Midbrain (tissue), 1 donor: ENCODE data around the gene ZNF638.
"Not testable (repeated sequence)": the region's sequence is repeated elsewhere in the genome, so short reads cannot be mapped to it uniquely, and the experiment has no call there.

Experiments used
- DNase-seq: peaks from one replicate; lab custom pipeline; 2025; lab: John Stamatoyannopoulos, UW

ZNF638 gene

DNA sequence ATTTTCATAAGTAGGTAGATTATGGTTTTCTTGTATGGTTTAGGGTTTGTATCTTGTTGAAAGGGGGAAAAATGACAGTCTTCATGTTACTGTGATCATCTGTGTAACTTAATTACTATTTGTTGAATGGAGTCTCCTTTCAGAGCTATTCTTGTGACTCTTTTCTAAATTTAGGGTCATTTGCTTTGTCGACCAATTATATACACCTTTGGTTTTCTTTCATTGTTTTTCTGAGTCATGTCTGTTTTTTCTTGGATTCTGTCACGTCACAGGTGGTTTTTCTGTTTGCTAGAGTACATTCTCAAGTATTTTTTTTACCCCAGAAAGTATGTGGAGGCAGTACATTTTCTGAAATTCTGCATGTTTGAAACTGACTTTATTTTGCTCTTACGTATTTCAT is 78.0 kb downstream of the ZNF638 start:
- DNase-seq: no peak

DNA sequence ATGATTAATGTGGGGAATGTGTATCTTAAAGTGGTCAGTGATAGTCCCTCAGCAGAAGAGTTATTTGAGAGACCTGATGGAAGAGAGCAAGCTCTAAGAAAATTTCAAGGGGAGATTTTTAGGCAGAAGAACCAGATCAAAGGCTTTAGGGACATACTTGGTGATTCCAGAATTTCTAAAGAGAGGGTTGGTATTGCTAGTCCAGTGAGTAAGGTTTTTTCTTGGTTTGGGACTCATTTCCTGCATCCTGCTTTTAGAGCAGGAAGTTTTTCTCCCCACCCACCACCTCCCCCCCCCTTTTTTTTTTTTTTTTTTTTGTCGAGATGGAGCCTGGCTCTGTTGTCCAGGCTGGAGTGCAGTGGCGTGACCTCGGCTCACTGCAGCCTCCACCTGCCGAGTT is 79.1 kb downstream of the ZNF638 start:
- DNase-seq: no peak

DNA sequence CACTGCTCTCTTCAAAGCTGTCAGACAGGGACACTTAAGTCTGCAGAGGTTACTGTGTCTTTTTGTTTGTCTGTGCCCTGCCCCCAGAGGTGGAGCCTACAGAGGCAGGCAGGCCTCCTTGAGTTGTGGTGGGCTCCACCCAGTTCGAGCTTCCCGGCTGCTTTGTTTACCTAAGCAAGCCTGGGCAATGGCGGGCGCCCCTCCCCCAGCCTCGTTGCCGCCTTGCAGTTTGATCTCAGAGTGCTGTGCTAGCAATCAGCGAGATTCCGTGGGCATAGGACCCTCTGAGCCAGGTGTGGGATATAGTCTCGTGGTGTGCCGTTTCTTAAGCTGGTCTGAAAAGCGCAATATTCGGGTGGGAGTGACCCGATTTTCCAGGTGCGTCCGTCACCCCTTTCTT is 85.3 kb downstream of the ZNF638 start:
- not testable (repeated sequence) for DNase-seq

DNA sequence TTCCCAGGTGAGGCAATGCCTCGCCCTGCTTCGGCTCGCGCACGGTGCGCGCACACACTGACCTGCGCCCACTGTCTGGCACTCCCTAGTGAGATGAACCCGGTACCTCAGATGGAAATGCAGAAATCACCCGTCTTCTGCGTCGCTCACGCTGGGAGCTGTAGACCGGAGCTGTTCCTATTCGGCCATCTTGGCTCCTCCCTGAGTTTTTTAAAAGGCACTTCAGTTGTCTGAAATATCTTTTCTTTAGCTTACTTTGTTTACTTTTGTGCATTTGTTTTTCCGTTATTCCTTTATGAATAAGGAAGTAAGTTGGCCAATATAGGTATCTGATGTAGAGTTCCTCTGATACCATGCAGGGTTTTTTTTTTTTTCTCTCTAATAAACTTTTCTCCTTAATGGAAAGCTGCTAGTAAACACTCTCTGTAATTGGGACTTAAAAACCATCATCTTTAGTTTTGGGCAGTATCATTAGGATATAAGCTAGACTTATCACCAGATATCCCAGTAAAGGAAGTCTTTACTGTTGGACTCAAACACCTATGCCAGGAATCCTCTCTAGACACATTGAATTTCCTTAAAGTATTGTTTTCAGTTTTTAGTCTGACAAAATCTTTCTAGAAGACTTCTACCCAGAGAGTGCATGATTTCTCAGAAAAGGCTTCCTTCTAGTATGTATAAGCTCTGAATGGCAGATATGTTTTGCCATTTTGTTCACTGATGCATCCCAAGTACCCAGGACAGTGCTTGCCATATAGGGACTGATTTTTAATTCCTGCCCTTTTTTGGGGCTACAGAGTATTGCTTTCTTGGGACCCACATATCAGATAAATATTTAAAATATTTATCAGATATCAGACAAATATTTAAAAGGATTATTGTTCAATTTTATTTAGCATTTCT is 86.0 kb downstream of the ZNF638 start:
- no peak for DNase-seq

DNA sequence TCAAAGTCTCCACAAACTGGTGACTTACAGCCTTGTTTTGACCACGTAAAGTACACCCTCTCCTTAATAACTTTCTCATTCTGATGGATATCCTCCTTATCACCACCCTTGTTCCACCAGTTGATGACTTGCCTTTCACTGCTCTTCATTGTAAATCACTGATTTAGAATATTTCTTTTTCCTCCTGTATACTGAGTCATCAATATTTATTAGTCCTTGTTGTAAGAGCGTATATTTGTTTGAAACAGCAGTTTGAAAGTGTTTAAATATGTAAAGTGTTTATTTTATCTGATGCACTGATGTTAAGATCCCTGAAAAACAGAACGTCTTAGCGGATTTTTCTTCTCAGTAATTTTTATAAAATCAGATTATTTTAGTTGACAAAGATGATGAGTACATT is 87.6 kb downstream of the ZNF638 start:
- DNase-seq: no peak

DNA sequence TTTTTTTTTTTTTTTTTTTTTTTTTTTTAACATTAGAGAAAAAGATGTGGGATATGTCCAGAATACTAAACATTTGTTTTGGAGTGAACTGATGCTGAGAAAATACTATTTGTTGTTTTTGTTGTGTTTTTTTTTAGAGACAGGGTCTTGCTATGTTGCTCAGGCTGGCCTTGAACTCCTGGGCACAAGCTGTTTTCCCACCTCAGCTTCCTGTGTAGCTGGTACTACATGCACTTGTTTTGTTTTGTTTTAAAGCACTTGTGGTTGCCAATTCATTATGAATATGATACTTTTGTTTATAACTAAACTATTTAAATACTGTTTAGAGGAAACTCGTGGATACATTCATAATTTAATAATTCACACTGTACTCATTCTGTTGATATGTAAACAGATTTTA is 88.4 kb downstream of the ZNF638 start:
- no peak for DNase-seq

DNA sequence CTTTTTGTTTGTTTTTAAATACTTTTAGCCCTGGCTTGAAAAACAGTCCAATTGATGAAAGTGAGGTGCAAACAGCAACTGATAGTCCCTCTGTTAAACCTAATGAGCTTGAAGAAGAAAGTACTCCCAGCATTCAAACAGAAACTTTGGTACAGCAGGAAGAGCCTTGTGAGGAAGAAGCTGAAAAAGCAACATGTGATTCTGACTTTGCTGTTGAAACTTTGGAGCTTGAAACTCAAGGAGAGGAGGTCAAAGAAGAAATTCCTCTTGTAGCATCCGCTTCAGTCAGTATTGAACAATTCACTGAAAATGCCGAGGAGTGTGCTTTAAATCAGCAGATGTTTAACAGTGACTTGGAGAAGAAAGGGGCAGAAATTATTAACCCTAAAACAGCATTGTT is 91.2 kb downstream of the ZNF638 start:
- DNase-seq: no peak

DNA sequence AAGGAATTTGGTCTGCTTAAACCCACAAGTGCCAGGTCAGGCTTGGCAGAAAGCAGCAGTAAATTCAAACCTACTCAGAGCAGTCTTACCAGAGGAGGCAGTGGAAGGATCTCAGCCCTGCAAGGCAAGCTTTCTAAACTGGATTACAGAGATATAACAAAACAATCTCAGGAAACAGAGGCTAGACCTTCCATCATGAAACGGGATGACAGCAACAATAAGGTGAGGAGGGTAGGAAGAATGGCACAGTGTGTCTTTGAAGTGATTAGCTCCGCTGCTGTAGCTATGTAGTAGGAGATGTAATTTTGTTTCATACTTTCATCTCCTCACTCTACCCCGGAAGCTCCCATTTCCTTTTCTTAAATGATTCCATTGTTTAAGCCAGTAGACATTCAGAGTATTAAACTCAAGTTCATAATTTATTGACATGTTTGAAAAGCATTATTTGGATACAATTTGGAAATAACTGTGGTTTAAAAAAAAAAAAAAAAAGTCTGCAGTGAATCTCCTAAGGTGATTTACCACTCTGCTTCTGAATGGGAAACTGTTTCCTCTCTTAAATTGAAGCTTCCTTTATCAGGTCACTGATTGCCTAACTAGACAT is 92.3 kb downstream of the ZNF638 start:
- DNase-seq: no peak

DNA sequence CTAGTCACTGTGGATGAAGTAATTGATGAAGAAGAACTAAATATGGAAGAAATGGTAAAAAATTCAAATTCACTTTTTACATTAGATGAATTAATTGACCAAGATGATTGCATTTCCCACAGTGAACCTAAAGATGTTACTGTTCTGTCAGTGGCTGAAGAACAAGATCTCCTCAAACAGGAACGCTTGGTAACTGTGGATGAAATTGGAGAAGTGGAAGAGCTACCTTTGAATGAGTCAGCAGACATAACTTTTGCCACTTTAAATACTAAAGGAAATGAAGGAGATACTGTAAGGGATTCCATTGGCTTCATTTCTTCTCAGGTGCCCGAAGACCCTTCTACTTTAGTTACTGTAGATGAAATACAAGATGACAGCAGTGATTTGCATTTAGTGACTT is 95.1 kb downstream of the ZNF638 start:
- no peak for DNase-seq

DNA sequence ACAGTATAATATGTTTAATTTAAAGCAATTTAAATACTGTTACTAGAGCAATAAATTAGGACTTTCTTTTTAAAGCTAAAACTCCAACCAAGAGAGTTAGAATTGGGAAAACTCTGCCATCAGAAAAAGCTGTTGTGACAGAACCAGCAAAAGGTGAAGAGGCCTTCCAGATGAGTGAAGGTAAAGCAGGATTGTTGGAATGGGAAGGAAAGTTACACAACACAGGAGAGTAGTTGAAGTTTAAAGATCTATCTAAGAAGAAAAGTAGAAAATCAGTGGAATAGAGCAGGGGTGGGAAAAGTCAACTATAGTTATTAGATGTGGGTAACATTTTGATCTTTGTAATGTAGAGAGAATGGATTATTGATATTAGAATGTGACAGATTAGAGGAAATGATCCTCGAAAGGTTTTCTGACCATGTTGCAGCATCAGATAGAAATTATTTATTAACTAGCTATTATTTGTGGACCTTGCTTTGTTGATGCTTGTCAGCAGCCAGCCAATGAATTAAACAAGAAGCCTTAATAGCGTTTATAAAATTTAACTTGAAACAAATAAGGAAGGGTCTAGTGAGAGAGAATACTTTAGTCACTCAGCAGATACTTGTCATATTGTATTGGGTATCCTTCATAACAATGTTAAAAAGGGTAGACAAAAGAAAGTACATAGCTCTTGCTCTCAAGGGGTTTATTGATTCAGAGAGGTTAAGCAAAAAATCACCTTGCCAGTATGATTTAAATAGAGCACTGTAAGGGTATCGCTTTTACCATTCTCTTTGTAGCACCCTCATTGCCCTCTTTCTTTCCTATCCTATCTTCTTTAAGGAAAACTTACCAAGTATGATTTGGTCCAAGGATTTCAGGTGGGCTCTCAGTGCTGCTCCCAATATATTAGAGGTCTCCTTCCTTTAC is 97.1 kb downstream of the ZNF638 start:
- DNase-seq: no peak

DNA sequence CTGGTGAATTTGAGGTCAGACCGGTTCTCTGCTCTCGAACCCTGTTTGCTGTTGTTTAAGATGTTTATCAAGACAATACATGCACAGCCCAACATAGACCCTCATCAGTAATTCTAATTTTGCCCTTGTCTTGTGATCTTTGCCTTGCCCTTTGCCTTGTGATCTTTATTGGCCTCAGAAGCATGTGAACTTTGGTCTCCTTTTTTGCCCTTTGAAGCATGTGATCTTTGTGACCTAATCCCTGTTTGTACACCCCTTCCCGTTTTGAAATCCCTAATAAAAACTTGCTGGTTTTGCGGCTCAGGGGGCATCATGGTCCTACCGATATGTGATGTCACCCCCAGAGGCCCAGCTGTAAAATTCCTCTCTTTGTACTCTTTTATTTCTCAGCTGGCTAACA is 113.6 kb downstream of the ZNF638 start:
- DNase-seq: not testable (repeated sequence)

DNA sequence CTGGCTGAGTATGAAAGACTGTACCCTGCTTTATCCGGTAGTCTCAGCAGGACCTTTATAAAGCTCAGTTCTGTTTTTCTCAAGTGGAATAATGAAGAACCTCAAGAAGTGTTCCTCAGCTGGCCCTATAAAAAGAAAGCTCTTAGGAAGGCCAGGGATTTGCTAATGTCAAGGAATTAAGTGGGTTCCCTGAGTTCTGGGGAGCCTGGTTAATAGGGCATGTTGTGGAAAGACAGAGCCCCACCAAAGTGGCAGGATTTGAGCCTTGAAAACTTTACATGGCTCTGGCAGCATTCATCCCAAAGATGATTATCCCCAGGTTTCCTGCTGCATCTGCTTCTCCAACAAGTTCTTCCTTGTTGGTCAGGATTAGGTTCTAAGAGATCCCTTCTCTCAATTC is 114.9 kb downstream of the ZNF638 start:
- DNase-seq: no peak

DNA sequence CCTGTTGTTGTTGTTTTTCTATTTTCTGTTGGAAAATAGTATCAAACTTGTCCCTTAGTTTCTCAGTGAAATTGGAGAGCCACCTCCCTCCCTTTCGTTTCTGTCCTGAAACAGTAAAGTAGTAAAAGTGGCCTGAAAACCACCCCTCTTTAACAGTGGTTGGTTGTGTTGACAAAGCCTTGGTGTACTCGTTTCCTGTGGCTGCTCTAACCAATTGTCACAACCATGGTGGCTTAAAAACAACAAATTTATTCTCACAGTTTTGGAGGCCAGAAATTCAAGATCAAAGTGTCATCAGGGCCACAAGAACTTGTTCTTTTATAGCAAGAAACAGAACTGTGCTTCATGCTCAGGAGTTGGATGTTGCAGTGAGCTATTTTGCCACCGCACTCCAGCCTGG is 117.8 kb downstream of the ZNF638 start:
- DNase-seq: no peak

DNA sequence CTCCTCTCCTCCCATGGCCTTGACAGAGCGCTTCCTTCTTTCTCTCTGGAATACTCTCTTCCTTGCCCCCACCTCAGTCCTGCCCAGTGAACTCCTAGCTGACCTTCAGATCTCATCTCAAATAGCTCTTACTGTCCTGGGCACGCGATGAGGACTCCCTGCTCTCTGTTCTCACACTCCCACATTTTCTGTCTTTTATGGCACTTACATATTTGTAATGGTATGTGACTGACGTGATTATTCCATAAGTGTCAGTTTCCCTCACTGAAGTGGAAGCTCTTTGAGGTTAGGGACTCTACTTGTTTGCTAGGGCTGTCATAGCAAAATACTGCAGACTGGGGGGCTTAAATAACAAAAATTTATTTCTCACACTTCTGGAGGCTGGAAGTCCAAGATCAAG is 120.1 kb downstream of the ZNF638 start:
- no peak for DNase-seq

DNA sequence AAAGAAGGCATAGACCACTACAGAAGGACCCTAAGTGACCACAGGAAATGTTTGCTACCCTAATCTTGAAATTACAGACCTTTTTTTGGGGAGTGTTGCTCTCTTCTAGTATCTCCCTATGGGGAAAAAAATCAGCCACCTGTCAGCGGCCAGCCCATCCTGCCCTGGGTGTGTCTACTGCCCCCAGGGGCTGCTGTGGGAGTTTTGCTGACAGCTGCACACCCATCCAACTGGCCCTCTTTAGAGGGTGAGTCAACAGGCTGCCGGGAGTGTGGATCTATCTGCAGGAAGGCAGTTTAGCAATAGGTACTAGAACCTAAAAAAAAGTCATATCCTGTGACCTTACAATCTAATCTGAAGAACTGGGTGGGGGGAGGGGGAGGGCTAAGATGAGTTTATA is 121.0 kb downstream of the ZNF638 start:
- no peak for DNase-seq

DNA sequence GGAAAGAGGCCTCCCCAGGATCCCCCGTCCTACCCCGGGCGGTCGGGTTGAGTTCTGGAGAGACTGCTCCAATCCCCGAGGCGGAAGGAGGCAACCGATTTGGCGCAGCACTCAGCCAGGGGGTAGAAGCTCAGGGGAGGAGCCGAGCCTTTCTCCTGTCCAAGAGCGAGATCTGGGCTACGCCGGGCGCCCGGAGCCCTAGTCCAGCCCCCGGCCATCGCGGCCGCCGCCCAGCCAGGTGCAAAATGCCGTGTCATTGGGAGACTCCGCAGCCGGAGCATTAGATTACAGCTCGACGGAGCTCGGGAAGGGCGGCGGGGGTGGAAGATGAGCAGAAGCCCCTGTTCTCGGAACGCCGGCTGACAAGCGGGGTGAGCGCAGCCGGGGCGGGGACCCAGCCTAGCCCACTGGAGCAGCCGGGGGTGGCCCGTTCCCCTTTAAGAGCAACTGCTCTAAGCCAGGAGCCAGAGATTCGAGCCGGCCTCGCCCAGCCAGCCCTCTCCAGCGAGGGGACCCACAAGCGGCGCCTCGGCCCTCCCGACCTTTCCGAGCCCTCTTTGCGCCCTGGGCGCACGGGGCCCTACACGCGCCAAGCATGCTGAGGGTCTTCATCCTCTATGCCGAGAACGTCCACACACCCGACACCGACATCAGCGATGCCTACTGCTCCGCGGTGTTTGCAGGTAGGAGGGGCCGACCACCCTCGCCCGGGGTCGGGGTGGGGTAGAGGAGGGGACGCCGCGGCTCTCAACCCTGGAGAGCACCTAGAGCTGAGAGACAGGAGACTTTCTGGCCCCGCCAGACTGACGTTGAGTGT is 122.0 kb downstream of the ZNF638 start, which contains the start of gene DYSF:
TSS of gene DYSF (plus strand) at position 158 of the 817 bp plus-strand sequence.
- DNase-seq: no peak

DNA sequence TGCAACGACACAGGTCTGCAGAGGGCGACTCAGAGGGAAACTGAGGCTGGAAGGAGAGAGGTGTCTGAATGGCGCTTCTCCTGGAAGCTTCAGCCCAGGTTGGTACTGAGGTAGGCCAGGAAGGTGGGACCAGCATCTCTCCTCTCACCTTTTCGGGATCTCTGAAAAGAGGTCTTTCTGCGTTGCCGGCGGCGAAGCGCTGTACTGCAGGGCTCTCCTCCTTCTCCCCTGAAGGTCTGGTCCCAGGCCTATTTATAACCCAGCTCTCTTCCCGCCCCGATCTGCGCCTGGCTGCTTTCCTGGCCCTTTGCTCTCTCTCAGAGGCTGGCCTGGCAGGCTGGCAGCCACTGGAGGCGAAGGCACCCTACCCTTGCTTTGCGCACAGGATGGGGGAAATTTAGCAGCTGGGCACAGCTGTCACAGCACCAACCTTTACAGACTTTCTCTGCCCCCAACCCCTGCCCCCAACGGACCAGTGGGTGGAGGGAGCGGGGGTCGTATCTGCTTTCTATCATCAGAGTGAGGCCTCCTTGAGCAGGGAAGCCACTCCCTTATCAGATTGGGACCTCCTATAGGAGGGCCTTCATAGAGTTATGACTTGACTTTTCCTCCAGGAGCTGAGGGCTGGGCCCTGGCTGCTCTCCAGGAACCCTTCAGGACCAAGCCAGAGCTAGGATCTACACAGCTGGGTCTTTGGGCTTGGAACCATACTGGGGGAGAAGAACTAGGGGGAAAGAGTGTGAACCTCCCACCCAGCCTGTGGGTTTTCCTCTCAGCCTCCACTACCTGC is 122.8 kb downstream of the ZNF638 start:
- no peak for DNase-seq

DNA sequence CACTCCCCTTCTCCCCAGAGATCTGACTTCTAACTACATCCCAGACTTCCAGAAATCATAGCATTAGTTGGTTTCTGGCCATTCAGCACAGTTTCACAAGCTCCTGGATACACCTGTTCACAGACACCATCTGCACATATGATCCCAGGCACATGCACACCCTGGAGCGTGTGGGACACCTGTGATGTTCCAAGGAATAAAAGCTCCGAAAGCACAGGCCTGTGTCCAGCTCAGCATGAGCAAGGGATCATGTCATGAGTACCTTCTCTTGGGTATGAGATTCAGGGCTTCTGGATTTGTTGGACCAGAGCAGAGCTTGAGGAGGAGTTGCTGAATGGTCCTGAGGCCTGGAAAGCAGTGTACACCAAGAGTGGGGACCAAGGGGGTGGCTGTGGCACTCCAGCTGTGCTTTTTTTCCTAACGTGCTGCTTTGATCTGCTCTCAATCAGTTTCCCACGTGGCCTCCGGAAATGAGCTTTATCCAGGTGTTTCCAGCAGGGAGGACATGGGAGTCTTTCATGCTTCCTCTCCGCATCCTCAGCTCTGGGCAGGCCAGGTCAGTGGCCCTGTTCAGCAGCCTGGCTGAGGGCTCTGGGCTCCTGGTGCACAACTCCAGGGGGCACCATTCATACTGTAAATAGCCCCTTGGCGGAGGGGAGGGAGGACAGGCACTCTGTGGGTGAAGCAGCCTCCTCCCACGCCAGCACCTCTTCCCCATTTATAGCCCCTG is 123.6 kb downstream of the ZNF638 start:
- DNase-seq: no peak

DNA sequence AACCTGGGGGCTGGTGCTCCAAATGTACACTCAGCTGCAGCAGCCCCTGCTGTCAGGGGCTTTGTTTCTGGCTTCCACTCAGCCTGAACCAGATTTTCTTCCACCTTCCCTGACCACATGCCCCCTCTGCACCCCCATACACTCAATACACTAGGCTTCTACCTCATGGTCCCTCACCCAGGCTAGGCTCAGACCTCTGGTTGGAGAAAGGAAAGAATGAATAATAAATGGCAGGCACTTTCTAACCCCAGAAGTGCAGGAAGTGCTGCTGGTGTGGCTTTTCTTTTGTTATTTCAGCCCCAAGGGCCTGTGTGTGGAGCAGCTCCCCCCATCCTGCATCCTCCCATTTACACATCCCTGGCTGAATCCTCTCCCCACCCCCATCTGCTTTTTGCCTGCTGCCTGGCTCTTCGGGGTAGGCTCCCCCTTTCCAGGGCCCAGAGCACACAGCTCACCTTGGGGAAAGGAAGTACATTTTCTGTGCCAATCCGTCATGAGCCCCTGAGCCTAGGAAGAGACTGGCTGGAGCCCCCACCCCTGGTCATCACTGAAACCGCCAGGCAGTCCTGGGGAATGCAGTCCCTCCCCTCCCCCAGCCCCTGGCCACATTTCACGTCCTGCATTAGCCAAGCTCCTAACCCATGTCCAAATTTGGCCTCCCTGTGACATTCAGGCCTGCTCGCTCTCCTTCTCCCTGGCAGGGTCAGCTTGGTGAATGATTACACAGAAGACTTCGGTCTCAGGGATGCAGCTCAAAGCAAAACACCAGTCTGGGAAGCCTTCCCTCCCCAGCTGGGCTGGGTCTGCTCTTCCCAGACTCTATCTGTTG is 124.4 kb downstream of the ZNF638 start:
- DNase-seq: no peak
